GM21619 (cell line): ENCODE results near the gene MYL6B.

Experiments
- ATAC-seq: cut with Tn5 transposase; IDR thresholded peaks from one replicate; pipeline ENCODE4 v1.9.1; 2021; ENCODE audit not compliant: unreplicated experiment

Gene MYL6B

DNA sequence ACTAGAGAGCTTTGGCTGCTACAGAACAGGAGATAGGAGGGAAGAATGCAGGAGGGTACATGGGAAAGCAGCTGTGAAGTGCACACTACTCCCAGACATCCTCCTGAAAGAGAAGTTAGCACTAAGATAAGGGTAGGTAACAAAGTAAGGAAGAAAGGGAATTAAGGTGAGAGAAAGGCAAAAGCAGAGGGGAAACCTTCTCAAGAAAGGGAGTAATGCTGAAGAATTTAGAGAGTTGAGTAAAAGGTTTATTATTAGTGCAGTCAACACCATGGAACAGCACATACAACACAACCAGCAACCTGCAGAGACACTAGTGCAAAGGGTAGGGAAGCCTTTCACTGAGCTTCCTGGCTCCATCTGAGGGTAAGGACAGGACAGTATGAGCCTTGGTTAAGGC is 51.9 kb downstream of the MYL6B start:
- no peak for ATAC-seq

DNA sequence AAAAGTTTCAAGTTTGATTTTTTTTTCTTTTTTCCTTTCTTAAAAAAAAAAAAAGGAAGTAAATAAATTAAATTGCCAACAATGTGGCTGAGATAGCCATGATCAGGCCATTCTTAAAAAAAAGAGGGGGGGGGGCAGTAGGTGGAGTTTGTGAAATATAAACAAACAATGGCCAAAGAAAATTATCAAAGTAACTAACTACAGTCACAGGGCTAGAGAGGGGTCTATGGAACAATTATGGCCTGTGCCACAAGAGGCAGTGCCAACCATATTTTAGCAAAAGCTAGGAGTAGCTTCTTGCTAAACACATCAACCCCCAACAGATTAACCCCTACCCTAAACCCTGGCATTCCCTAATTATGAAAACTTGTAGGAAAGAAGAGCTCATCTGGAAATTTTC is 53.1 kb downstream of the MYL6B start:
- ATAC-seq, result no peak

DNA sequence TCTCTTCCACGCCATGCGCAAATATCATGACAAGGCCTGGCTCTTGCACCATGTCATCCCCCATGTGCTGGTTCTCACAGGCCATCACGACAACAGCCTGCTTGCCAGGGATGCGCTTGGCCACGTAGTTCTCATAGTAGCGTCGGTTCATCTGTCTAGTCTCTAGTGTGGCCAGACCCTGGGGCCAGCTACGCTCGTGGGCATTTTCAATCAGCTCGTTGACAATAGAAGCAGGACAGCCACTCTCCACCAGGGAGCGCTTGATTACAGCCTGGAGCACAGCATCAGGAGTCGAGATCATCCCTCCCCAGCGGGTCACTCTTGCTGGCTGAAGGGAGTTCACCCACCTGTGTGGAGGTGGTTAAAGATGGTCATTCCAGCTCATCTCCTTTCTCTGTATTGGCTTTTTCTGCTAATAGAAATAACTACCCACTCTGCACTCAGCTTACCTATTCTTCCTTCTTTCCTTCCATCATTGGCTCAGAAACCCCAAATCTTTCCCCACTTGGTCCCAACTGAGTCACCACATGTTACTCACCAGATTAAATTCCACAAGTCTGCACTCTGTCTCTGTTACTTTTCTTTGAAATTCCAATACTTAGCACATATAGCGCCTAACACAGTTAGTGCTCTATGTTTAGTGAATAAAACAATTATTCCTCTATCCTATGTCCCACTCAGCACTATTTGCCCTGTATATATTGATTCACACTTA is 54.2 kb downstream of the MYL6B start:
- no peak for ATAC-seq
